Activated CD4-positive, alpha-beta T cell treated with anti-CD3 and anti-CD28 coated beads, Interleukin-2, Interleukin-6, amounts not matched to agents 100 ng/mL and 50 ng/mL, durations not matched to agents 16 hours and 8 hours (primary cell): Measurements from ENCODE around the gene CD209.

Experiments
- DNase-seq: peaks from one replicate; pipeline ENCODE4 v3.0.0-alpha.2; 2020

CD209 gene

DNA sequence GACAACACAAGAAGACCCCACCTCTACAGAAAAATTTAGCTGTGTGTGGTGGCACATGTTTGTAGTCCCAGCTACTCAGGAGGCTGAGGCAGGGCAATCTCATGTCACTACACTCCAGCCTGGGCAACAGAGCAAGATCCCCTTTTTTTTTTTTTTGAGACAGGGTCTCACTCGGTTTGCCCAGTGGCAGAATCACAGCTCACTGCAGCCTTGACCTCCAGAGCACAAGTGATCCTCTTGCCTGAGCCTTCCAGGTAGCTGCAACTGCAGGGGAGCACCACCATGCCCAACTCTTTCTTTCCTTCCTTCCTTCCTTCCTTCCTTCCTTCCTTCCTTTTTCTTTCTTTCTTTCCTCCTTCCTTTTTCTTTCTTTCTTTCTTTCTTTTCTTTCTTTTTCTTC lies 11.2 kb downstream of the CD209 start:
- no peak for DNase-seq

DNA sequence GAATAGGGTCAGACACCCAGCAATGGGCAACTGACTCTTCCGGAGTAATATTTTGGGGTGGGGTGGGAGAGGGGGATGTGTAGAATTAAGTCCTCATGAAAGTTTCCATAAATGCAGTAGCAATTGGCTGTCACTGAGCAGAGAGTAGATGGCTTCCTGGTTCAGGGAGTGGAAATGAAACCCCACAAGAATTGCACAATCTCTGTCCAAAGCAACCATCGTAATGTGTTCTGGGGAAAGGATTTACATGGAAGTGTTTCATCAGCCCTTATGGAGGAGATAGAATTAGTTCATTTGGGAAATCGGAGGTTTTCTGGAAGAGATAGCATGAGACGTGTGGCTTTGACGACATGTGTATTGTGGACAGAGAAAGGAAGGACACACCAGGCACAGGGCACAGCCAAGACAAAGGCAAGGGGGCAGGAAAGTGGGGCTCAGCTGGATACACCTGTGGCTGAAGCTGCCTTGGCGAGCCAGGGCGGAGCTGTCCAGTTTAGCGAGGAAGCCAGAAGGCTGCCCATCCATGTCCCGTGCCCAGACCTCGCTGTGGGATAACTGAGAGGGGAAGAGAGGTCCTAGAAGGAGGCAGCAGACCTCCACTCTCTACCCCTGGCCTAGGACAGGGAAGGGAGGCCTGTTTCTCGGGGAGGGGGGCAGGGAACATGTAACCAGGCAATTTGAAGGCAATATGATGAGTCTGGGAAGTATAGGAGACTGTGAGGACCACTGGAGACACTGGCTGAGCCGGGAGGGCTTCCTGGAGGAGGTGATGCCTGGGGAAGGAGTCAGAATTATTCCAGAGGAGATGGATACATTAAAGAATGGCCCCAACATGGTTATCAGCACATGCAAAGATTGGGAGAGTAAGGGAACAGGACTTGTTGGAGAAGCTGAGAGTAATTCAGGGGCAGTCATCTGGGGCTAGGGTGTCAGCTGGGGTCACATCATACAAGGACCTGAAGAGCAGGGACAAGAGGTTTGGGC lies 12.8 kb downstream of the CD209 start:
- DNase-seq: no peak

DNA sequence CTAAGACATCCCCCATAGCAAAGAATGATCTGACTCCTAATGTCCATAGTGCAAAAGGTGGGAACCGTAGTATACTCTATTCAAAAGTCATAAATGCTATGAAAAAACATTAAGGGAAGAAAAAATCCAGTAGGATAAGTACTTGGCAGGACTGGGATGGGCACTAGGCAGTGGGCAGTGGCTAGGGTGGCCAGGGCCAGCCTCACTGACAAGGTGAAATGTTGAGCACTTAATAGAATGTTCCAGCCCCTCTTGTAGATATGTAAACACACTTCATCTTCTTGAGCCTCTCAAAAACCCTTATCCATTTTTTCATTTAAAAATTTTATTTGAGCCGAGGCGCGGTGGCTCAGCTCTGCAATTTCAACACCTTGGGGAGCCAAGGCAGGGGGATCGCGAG lies 14.0 kb downstream of the CD209 start:
- no peak for DNase-seq

DNA sequence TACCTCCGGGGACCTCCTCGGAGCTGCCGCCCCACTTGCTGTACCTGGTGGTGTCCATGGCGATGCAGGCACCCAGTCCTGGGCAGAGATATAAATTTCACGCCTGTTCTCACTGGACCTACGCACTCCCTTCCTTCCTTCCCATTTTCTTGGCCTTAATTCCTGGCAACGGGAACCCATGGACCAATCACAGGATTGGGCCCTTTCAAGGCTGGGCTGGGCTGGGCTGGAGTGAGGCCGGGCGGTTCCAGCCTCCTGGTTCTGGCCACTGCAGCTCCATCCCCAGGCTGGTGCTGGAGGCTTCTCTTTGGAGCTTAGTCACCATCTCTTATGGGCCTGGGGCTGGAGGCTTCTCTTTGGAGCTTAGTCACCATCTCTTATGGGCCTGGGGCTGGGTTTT lies 15.3 kb downstream of the CD209 start, which contains the start of gene CLEC4G:
Gene CLEC4G, minus strand, starts transcription at position 66 of the 400 bp plus-strand sequence. Its CDS starts 8 bp downstream, at position 58.
- no peak for DNase-seq

DNA sequence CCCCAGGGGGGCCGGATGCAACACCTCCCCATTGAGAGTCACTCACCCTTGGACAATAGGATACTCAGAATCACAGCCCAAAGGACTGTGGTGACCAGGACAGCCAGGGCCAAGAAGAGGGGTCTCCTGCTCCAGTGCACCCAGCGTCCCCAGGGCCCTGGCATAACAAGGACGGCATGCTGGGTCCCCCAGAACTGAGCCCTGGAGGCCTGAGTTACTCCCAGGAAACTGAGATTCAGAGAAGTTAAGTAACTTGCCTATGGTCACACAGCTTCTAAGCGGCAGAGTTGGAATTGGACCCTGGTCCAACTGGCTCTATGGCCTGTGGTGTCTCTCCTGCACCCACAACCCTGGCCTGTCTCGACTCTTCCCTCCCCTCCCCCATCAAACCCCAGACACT lies 15.7 kb downstream of the CD209 start:
- DNase-seq: no peak

DNA sequence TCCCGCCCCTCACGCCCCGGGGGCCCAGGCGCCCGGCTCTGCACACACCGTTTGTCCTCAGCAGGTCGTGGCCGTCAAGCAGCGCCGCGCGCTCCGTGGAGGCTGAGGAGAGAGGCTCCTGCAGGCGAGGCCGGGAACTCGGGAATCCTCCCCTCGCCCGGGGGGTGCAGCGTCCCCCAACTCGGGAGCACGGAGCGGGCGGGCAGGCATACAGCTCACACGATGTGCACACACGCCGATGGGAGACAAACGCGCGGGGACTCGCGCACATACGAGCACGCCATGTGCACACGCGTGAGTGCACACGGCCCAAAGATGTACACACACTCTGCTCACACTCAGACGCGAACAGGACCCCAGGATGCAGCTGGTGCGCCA lies 16.1 kb downstream of the CD209 start:
- DNase-seq: no peak

DNA sequence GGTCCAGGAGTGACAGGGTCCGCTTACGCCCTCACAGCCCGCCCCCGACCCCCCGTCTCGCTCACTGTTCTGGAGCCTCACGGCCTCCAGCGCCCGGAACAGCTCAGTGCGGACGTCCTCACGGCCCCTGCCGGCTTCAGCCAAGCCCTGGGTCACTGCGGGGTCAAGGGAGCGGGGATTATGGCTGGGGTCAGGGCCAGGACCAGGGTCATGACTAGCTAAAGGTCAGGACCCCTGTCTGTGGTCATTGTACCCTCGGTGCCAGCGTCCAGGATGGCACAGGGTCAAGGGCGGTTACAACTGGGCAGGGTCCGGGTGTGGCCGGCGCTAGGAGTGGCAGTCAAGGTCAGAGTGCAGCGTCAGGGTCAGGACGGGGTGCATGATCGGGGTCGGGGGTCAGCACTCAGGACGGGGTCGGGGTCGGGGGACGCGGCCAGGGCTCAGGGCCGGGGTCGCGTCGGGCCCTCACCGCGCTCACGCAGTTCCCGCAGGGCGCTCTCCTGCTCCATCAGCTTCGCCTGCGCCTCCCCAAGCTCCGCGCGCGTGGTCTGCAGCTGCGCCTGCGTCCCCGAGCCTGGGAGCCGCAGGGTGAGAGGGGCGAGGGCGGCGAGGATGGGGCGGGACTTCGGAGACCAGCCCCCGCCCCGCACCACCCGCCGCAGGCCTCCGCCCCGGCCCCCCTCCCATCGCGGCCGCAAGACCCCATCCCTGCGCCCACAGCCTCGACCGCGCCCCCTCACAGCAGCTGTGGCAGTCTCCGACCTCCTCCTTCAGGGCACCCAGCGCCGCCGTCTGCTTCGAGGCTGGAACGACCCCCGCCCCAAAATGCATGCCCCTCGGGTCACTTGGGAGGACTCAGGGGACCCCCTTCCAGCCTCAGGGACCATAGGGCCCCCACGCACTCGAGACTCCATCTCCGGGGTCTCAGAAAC lies 16.8 kb downstream of the CD209 start:
- no peak for DNase-seq

DNA sequence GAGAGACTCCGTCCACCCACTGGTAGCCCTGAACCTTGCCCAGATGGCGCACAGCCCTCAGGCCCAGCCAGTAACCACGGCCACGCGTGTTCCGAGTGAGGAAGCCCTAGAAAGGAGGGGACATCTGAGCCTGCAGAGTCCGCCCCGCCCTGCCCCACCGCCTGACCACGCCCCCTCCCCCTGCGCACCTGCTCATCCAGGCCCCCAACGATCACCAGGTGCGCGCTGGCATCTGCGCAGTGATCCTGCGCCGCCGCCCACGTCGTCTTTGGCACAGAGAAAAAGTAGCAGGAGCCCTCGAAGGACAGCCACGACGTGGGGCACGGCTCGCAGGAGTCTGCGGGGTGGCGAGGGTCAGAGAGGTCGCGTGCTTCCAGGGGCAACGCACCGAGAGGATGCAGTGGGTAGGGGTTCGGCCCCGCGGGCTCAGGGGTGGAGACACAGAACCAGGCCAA lies 17.5 kb downstream of the CD209 start:
- DNase-seq: no peak

DNA sequence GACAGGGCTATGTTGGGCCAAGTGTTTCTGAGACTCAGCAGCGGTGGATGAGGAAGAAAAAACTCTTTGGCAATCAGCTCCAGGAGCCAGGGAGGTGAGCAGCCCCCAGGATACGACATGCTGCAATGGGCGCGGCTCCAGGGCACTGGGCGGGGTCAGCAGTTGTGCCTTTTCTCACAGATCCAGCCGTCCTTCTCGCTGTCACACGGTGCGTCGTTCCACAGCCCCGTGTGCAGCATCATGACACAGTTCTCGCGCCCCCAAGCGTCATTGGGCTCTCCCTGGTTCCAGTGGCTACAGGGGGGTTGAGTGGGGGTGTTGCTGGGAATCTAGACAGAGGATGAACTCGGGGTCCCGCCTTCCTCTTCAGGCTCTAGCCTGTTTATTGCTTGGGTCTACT lies 18.1 kb downstream of the CD209 start:
- DNase-seq: no peak

DNA sequence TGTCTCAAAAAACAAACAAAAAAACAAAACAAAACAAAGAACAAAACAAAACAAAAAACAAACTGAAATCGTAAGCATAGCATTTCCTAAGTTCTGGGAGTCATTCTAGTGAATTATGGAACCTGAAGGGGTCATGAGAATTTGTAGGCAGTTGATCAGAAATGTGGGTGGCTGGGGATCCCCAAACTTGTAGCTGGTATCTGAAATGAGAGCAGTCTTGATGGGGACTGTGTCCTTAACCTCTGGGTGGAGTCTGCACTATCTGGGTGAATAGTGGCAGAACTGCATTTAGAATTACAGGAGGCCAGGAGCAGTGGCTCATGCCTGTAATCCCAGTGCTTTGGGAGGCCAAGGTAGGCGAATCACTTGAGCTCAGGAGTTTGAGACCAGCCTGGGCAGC lies 21.5 kb downstream of the CD209 start:
- DNase-seq: no peak

DNA sequence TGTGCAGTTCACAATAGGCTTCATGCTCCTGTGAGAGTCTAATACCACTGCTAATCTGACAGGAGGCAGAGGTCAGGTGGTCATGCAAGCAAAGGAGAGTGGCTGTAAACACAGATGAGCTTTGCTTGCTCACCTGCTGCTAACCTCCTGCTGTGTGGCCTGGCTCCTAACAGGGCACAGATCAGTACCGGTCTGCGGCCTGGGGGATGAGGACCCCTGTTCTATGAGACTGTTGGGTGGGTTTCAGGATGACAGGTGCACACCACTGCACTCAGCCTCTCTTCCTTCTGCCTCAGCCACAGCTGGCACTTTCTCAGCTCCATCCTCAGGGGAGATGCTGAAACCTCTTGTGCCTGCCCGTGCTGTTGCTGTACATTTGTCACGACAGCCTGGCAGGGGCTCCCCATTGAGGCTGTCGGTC lies 25.1 kb downstream of the CD209 start:
- DNase-seq: no peak

DNA sequence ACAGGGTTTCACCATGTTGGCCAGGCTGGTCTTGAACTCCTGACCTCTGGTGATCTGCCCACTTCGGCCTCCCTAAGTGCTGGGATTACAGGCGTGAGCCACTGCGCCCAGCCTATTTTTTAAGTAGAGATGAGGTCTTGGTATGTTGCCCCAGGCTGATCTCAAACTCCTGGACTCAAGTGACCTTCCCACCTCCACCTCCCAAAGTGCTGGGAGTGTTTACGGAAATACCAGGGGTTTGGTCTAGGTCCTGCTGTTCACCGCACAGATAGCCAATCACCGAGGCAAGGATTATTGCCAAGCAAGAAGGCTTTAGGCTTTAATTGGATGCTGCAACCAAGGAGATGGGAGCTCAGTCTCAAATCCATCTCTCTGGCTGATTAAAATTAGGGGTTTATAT lies 27.0 kb downstream of the CD209 start:
- no peak for DNase-seq

DNA sequence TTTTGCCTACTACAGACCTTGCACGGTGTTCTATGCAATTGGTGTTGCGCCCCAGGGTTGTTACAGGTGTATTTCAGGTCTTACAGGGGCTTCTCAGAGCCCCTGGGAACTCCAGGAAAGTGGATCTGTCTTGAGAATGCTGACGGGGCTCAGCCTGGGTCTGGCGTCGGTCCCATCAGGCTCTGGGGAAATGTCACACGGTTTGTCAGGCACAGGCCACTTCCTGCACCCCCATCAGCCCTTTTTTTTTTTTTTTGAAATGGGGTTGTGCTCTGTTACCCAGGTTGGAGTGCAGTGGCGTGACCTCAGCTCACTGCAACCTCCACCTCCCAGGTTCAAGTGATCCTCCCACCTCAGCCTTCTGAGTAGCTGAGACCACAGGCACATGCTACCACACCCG lies 28.7 kb downstream of the CD209 start:
- no peak for DNase-seq

DNA sequence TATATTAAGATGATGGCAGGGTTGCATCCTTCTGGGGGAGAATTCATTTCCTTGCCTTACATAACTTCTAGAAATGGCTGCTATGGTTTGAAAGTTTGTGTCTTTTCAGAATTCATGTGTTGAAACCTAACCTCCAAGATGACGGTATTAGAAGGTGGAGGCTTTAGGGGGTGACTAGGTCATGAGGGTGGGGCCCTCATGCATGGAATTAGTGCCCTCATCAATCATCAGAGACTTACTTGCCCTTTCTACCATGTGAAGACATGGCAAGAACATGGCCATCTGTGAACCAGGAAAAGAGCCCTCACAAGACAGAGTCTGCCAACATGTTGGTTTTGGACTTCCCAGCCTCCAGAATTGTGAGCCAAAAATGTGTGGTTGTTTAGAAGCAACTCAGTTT lies 30.6 kb downstream of the CD209 start:
- DNase-seq: no peak

DNA sequence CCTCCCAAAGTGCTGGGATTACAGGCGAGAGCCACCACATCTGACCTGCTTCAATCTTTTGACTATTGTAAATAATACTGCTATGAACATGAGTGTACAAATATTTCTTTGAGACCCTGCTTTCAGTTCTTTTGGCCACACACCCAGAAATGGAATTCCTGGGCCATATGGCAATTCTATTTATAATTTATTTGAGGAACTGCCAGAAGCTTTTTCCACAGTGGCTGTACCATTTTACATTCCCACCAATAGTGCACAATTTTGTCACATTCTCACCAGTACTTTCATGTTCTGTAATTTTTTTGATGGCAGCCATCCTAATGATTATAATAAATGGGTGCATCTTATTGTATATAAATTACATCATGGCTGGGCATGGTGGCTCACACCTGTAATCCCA lies 31.7 kb downstream of the CD209 start:
- DNase-seq: no peak

DNA sequence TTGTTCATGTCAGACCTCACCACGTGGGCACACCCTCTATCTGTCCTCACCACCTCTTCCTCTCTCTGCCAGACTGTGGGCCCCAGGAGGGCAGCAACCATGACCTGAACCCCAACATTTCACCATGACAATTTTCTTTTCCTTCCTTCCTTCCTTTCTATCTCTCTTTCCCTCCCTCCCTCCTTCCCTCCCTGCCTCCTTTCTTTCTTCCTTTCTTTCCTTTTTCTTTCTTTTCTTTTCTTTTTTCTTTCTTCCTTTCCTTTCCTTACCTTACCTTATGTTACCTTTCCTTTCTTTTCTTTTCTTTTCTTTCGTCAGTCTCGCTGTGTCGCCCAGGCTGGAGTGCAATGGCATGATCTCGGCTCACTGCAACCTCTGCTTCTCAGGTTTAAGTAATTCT lies 36.7 kb downstream of the CD209 start:
- DNase-seq: no peak

DNA sequence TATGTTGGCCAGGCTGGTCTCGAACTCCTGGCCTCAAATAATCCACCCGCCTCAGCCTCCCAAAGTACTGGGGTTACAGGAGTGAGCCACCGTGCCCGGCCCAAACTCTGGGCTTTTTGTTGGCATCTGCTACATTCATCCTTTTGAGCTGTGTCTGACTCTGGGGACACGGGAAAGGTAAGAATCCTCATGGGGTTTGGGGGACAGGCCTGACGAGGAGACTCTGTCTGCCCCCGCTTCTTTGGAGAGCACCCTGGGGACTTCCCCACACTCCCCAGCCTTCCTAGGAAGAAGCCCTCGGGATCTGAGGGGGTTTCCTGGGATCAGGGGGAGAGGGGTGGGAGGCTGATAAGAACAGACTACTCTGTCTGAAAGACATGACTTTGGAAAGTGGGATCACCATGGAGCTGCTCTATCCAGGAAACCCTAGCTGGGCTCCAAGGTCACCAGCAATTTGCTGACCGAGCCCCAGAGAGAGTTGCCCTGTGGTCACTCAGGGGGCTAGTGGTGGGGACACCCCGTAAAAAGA lies 37.3 kb downstream of the CD209 start:
- no peak for DNase-seq

DNA sequence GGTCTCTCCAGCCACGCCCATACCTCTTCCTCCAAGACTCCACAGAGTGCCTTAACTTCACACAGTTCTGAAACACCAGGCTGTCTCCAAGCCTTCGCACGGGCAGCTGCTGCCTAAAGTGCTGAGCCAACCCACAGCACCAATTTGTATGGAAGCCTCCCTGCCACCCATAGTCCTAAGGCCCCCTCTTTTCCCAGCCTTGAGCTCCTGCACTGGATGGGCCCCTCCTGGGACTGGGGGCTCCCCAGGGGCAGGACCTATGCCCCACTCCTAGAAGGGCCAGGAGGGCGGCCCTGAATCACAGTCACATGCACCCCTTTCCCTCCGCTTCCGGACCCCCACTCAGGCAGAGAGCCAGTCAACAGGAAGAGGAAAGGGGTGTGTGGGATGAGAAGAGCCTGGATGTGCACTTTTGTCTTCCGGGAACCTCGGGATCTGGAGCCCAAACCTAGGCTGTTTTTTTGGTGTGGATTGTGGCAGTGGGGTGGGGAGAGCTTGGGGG lies 40.3 kb downstream of the CD209 start:
- DNase-seq: no peak

DNA sequence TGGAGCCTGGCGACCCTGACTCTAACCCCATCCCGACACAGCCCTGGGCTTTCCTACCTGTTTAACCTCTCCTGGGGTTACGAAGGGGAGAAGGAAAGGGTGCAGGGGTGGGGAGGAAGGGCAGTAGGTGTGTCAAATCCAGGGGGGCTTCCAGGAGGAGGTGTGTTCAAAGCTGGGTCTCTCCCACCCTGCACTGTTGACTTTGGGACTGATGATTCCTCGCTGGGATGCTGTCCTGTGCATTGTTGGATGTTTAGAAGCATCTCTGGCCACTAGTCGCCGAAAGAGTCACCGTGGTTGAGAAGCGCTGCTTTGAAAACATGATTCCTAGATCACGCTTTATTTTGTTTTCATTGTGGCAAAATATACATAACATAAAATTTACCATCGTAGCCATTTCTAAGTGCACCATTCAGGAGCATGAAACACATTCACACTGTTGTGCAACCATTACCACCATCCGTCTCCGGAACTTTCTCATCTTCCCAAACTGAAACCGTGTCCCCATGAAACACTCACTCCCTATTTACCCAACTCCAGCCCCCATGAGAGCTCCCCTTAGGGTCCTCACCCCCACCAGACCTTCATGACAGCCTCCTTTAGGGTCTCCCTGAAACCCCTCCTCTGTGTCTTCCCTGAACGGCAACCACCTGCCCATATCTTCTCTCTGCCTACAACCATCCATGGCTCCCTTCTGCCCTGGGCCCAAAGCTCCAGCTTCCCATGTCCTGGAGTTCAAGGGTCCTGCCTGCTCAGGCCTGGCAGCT lies 41.0 kb downstream of the CD209 start:
- DNase-seq: no peak

DNA sequence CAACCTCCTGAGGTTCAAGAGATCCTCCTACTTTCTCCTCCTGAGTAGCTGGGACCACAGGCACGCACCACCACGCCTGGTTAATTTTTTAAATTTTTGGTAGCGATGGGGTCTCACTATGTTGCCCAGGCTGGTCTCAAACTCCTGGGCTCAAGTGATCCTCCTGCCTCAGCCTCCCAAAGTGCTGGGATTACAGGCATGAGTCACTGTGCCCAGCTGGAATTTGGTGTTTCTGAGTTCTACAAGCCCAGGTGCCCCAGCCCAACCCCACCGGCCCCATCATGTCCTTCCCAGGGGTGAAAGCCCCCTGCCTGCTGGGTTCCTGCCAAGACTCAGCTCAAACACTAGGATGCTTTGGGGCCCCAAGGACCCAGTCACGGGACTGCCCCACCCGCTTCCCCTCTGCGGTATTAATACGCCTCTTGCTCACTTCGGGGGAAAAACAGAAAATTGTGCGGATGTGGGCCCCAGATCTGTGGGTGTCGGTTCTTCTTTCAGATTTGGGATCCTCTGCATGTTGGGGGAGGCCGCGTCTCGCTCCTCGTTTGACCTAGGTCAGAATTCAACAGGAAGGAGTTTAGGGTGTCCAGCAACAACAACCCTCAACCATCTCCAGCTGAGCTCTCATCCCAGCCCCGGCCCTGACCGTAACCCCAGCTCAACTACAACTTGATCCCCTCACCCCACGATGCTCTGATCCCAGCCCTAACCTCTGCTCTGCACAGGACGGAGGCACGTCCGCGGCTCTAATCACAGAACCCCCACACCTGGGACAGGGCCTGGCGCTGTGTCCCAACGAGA lies 41.7 kb downstream of the CD209 start:
- peak; percentile 77 for DNase-seq

DNA sequence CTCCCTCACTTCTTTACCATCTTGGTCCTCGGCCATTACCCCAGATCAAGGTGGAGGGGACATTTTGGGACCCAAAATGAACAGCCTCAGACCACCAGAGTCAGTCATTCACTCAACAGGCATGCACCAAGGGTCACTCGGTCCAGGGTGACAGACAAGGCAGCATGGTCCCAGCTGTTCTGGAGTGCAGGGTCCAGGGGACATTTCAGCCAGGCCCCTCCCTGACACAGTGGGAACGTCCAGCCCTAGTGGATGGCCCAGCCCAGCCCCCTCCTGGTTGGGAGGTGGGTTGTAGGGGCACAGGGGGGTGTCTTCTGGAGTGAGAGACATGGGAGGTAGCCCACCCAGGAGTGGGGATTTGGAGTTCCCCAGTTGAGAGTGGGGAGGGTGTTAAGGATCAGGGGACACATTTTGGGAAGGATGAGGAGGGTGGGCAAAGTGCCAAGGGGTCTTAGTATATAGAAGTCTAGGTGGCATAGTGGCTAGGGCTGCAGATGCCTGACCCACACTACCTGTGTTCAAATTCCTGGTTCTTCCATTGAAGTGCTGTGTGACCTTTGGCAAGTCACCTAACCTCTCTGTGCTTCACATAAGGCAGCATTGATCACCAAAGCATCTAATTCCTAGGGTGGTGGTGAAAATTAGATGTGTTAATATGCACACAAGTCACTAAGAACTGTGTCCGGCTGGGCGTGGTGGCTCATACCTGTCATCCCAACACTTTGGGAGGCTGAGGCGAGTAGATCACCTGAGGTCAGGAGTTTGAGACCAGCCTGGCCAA lies 42.9 kb downstream of the CD209 start:
- DNase-seq: no peak
